Panc1 (cell line): ENCODE results near the gene PLK5. TPM values are rescaled to one million over a fixed set of nuclear protein-coding genes. Genes with fewer than 3 reads are reported as not detected.

Experiments used
- ATAC-seq: fragments of 200-7000 bp; cut with Tn5 transposase; 2 replicates; pipeline ENCODE4 v1.9.1; 2020; ENCODE audit warnings: mild to moderate bottlenecking, moderate library complexity
- BruUV-seq: library from RNA; stranded (reverse); fragments of 400-500 nt; replicated peaks from 2 replicates; lab custom pipeline; 2021; lab: Mats Ljungman, UMichigan
- CTCF ChIA-PET: fragments of 300-600 bp; sonication (Branson Sonifier 250); formaldehyde crosslinking; loops from one replicate; lab custom pipeline; 2022; ENCODE audit warnings: antibody characterized with exemption; lab: Charles Lee
- POLR2A ChIA-PET: fragments of 300-600 bp; sonication (Branson Sonifier 250); formaldehyde crosslinking; loops from one replicate; lab custom pipeline; 2022; ENCODE audit warnings: antibody characterized with exemption; lab: Charles Lee
- DNase-seq: peaks from one replicate; pipeline ENCODE4 v3.0.0-alpha.2; 2010; ENCODE audit warnings: low read depth, low spot score
- H3K27ac ChIP-seq: 2 replicates; pipeline ENCODE4 v1.5.1; 2011; ENCODE audit warnings: mild to moderate bottlenecking, low read length, inconsistent platforms
- H3K27me3 ChIP-seq: fragments of 200-500 bp; sonication (Bioruptor generic); 2 replicates; pipeline ENCODE4 v1.6.0; 2014; ENCODE audit warnings: low read length, inconsistent platforms; ENCODE audit not compliant: control insufficient read depth, insufficient read depth
- H3K36me3 ChIP-seq: fragments of 200-500 bp; sonication (Bioruptor generic); 2 replicates; pipeline ENCODE4 v1.5.1; 2014; ENCODE audit warnings: inconsistent platforms, mild to moderate bottlenecking, low read length, moderate library complexity; ENCODE audit not compliant: control insufficient read depth, insufficient read depth
- H3K4me1 ChIP-seq: 2 replicates; pipeline ENCODE4 v1.5.1; 2011; ENCODE audit warnings: inconsistent platforms, mild to moderate bottlenecking, low read length, moderate library complexity; ENCODE audit not compliant: control insufficient read depth, insufficient read depth
- H3K4me3 ChIP-seq, 2 experiments: 2 replicates each; pipeline ENCODE4 v1.5.1; 2011 to 2012; ENCODE audit warnings: low read depth in 2 of 2, low read length in 2 of 2, mild to moderate bottlenecking in 2 of 2, inconsistent platforms in 1 of 2, moderate library complexity in 1 of 2
- H3K9me3 ChIP-seq: fragments of 200-500 bp; sonication (Bioruptor generic); 2 replicates; pipeline ENCODE4 v1.5.1; 2014; ENCODE audit warnings: low read depth, mild to moderate bottlenecking, inconsistent platforms, low read length, moderate library complexity; ENCODE audit not compliant: control insufficient read depth, insufficient read depth
- POLR2AphosphoS5 ChIP-seq: IDR thresholded peaks from 2 replicates; pipeline ENCODE4 v1.6.1; 2012; ENCODE audit warnings: mild to moderate bottlenecking, low read depth, low read length, moderate library complexity
- SIN3A ChIP-seq: IDR thresholded peaks from 2 replicates; pipeline ENCODE4 v1.6.1; 2012; ENCODE audit warnings: low read depth, mild to moderate bottlenecking, low read length, moderate library complexity, borderline replicate concordance; ENCODE audit not compliant: insufficient read depth
- TCF7L2 ChIP-seq: IDR thresholded peaks from 2 replicates; pipeline ENCODE4 v1.6.1; 2011; ENCODE audit warnings: mild to moderate bottlenecking, low read depth, low read length, inconsistent platforms
- in situ Hi-C: cut with HindIII; loops from 2 replicates; pipeline ENCODE4 v1.10.0; 2016; ENCODE audit warnings: low sequenced_read_pairs, low pct_unique_long_range_greater_than_20kb
- intact Hi-C: fragments of 100-400 bp; cut with micrococcal nuclease; formaldehyde crosslinking; loops from one replicate; pipeline ENCODE4 v1.10.0; 2022; ENCODE audit not compliant: unreplicated experiment
- total RNA-seq: library from RNA; stranded (reverse); gene quantifications from one replicate; pipeline ENCODE4 v1.2.1, GENCODE V29; 2021; ENCODE audit not compliant: unreplicated experiment
- TF ChIP-seq, protein P1 (sequence below), 2 experiments: IDR thresholded peaks; 2 replicates each; pipeline ENCODE4 v1.6.1; 2011 to 2012; ENCODE audit warnings: low read depth in 2 of 2, control low read depth in 1 of 2, low read length in 1 of 2, mild to moderate bottlenecking in 1 of 2, moderate library complexity in 1 of 2; ENCODE audit not compliant: insufficient read depth in 1 of 2
- TF ChIP-seq, protein P2 (sequence below): fragments of 450-650 bp; IDR thresholded peaks from 2 replicates; pipeline ENCODE4 v1.5.1; 2017; ENCODE audit warnings: mild to moderate bottlenecking

PLK5 gene
- total RNA-seq, 1 experiment from 2014 or later, result not detected

DNA sequence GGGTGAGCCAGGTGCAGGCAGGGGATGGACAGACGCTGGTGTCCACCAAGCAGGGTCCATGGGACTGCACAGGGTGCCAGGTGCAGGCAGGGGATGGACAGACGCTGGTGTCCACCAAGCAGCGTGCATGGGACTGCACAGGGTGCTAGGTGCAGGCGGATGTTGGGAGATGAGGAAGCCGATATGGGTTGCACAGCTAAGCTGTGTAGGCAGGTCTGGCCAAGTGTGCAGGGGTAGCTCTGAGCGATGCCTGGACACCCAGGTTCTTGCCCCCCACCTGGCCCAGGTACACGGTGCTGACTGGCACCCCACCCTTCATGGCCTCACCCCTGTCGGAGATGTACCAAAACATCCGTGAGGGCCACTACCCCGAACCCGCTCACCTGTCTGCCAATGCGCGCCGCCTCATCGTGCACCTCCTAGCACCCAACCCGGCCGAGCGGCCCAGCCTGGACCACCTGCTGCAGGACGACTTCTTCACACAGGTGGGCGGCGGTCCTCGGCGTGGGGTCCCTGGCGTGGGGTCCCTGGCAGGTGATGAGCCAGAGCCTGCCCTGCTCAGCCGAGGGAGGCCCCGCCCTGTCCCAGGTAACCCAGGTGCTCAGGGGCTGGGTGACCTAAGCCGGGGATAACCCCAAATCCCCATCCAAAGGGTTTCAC is 3.9 kb downstream of the PLK5 start:
- H3K4me3 ChIP-seq, result no peak overlapping the region
- TF ChIP-seq TCF7L2 (no peak), POLR2AphosphoS5 (no peak), SIN3A (no peak)
- TF ChIP-seq, protein P1, sequence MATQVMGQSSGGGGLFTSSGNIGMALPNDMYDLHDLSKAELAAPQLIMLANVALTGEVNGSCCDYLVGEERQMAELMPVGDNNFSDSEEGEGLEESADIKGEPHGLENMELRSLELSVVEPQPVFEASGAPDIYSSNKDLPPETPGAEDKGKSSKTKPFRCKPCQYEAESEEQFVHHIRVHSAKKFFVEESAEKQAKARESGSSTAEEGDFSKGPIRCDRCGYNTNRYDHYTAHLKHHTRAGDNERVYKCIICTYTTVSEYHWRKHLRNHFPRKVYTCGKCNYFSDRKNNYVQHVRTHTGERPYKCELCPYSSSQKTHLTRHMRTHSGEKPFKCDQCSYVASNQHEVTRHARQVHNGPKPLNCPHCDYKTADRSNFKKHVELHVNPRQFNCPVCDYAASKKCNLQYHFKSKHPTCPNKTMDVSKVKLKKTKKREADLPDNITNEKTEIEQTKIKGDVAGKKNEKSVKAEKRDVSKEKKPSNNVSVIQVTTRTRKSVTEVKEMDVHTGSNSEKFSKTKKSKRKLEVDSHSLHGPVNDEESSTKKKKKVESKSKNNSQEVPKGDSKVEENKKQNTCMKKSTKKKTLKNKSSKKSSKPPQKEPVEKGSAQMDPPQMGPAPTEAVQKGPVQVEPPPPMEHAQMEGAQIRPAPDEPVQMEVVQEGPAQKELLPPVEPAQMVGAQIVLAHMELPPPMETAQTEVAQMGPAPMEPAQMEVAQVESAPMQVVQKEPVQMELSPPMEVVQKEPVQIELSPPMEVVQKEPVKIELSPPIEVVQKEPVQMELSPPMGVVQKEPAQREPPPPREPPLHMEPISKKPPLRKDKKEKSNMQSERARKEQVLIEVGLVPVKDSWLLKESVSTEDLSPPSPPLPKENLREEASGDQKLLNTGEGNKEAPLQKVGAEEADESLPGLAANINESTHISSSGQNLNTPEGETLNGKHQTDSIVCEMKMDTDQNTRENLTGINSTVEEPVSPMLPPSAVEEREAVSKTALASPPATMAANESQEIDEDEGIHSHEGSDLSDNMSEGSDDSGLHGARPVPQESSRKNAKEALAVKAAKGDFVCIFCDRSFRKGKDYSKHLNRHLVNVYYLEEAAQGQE (IDR thresholded peaks at IDR 0.05; ENCODE audit: insufficient read depth in 1 of 2, low read depth in 2 of 2, low read length in 1 of 2), result no peak
- TF ChIP-seq, protein P2, sequence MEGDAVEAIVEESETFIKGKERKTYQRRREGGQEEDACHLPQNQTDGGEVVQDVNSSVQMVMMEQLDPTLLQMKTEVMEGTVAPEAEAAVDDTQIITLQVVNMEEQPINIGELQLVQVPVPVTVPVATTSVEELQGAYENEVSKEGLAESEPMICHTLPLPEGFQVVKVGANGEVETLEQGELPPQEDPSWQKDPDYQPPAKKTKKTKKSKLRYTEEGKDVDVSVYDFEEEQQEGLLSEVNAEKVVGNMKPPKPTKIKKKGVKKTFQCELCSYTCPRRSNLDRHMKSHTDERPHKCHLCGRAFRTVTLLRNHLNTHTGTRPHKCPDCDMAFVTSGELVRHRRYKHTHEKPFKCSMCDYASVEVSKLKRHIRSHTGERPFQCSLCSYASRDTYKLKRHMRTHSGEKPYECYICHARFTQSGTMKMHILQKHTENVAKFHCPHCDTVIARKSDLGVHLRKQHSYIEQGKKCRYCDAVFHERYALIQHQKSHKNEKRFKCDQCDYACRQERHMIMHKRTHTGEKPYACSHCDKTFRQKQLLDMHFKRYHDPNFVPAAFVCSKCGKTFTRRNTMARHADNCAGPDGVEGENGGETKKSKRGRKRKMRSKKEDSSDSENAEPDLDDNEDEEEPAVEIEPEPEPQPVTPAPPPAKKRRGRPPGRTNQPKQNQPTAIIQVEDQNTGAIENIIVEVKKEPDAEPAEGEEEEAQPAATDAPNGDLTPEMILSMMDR, result no peak
- intact Hi-C loops, result no loop called here
- DNase-seq (no peak), ATAC-seq (peak; percentile 69)
- no peaks in the 10 kb centered on the region; the same call in 1 of the 2 replicates for H3K27me3 ChIP-seq
- H3K9me3 ChIP-seq, result no peaks in the 10 kb centered on the region
- POLR2A ChIA-PET, result no interaction called here
- CTCF ChIA-PET, result no interaction called here
- no peaks in the 10 kb centered on the region for H3K36me3 ChIP-seq
- H3K4me1 ChIP-seq, result no peaks in the 10 kb centered on the region
- in situ Hi-C loops, result no loop called here
- no peak overlapping the region for H3K27ac ChIP-seq
- BruUV-seq, result no TSS peak

DNA sequence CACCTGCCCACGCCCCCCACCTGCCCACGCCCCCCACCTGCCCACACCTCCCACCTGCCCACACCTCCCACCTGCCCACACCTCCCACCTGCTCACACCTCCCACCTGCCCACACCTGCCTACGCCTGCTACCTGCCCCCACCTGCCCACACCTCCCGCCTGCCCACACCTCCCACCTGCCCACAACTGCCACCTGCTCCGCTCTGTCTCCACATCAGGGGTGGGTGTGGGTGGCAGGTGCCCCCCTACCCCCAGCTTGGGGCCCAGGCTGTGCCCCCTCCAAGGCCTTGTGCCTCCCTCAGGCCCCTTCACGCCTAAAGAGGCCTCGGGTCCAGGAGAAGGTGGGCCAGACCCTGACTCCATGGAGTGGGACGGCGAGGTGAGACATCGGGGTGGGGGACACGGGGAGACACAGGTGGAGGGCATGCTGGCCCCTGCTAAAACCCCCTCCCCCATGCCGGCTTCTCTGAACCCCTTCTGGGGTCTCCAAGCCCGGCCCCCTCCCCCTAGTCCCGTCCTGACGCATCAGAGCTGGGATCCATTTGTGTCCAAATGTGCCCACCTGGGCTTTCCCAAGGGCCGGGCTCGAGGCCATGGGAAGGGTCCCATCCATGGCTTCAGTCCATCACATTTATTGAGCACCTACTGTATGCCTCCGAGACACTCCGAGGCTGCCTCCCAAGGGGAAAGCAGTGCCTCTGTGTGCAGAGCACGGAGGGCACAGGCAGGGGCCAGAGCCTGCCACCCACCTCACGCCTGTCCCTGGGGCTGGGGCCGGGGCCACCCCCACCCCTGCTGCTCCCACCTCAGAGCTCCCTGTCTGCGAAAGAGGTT is 4.9 kb downstream of the PLK5 start:
- Histone ChIP-seq H3K4me3 (no peak overlapping the region), H3K36me3 (no peaks in the 10 kb centered on the region), H3K4me1 (no peaks in the 10 kb centered on the region), H3K27ac (no peak overlapping the region), H3K9me3 (no peaks in the 10 kb centered on the region), H3K27me3 (no peaks in the 10 kb centered on the region; the same call in 1 of the 2 replicates)
- POLR2A ChIA-PET, result no interaction called here
- CTCF ChIA-PET, result no interaction called here
- no peak for DNase-seq
- in situ Hi-C loops, result no loop called here
- no peak for ATAC-seq
- TF ChIP-seq, protein P2, result no peak
- intact Hi-C loops, result no loop called here
- no TSS peak for BruUV-seq
